B cell (primary cell): ENCODE data around the gene EBLN1. TPM values are rescaled to one million over a fixed set of nuclear protein-coding genes. Genes with fewer than 3 reads are reported as not detected.

Experiments
- ATAC-seq: fragments of 200-7000 bp; cut with Tn5 transposase; one replicate; pipeline ENCODE4 v1.10.0; 2021; ENCODE audit warnings: low read depth, mild to moderate bottlenecking, moderate number of reproducible peaks, moderate library complexity
- CTCF ChIA-PET: fragments of 350-600 bp; sonication (Branson Sonifier 250); formaldehyde crosslinking; loops from one replicate; lab custom pipeline; 2021; ENCODE audit warnings: antibody characterized with exemption, inconsistent platforms; lab: Charles Lee
- POLR2A ChIA-PET: fragments of 350-600 bp; sonication (Branson Sonifier 250); formaldehyde crosslinking; loops from one replicate; lab custom pipeline; 2021; ENCODE audit warnings: antibody characterized with exemption; lab: Charles Lee
- DNase-seq: peaks from one replicate; pipeline ENCODE4 v3.0.0; 2013
- H2AFZ ChIP-seq: 2 replicates; pipeline ENCODE4 v1.6.1; 2012; ENCODE audit warnings: mild to moderate bottlenecking, low read depth, low read length; ENCODE audit not compliant: insufficient read depth, poor library complexity, severe bottlenecking
- H3K27ac ChIP-seq, 2 donors: 1 replicate in 1 of 2; 2 replicates in 1 of 2; pipeline ENCODE4 v1.5.1; 2012 to 2013; ENCODE audit warnings: low read length in 2 of 2, mild to moderate bottlenecking in 2 of 2, moderate library complexity in 1 of 2
- H3K27me3 ChIP-seq, 4 experiments: fragments of 200-600 bp in 1 of 4; sonication (generic) in 1 of 4; replicated peaks in 1 of 4; 1 replicate in 2 of 4; 2 replicates in 2 of 4; pipeline versions ENCODE4 v1.6.1 to v1.7.0; 2013 to 2016; ENCODE audit warnings: low read length in 3 of 4, mild to moderate bottlenecking in 2 of 4, mixed read lengths in 1 of 4, moderate library complexity in 1 of 4; ENCODE audit not compliant: insufficient read depth in 4 of 4, control insufficient read depth in 3 of 4; ENCODE audit errors: control extremely low read depth in 1 of 4
- H3K36me3 ChIP-seq, 2 experiments: replicated peaks in 1 of 2; 1 replicate in 1 of 2; 2 replicates in 1 of 2; pipeline versions ENCODE4 v1.6.1 to v1.7.1; 2013; ENCODE audit warnings: low read length in 1 of 2; ENCODE audit not compliant: insufficient read depth in 2 of 2, control insufficient read depth in 1 of 2; ENCODE audit errors: control extremely low read depth in 1 of 2, extremely low read depth in 1 of 2
- H3K4me1 ChIP-seq, 2 donors: fragments of 200-600 bp in 1 of 2; sonication (generic) in 1 of 2; 1 replicate in 1 of 2; 2 replicates in 1 of 2; pipeline versions ENCODE4 v1.5.1 to v1.6.1; 2013 to 2017; ENCODE audit warnings: low read length in 2 of 2; ENCODE audit not compliant: control insufficient read depth in 2 of 2, insufficient read depth in 2 of 2
- H3K4me2 ChIP-seq: replicated peaks from 2 replicates; pipeline ENCODE3; 2012; ENCODE audit warnings: mild to moderate bottlenecking, low read depth, low read length; ENCODE audit not compliant: poor library complexity, severe bottlenecking
- H3K4me3 ChIP-seq, 5 experiments: fragments of 200-600 bp in 1 of 5; sonication (generic) in 1 of 5; 1 replicate in 3 of 5; 2 replicates in 2 of 5; pipeline versions ENCODE4 v1.5.1 to v1.7.0; 2011 to 2016; ENCODE audit warnings: low read length in 4 of 5, mild to moderate bottlenecking in 4 of 5, low read depth in 2 of 5, control low read depth in 1 of 5, moderate library complexity in 1 of 5; ENCODE audit not compliant: insufficient read depth in 1 of 5; ENCODE audit errors: control extremely low read depth in 1 of 5, extremely low read depth in 1 of 5
- H3K79me2 ChIP-seq: fragments of 200-600 bp; sonication (generic); one replicate; pipeline ENCODE4 v1.6.0; 2016; ENCODE audit warnings: low read length; ENCODE audit not compliant: control insufficient read depth, insufficient read depth
- H3K9ac ChIP-seq: fragments of 200-600 bp; sonication (generic); 2 replicates; pipeline ENCODE4 v1.6.1; 2017; ENCODE audit warnings: mild to moderate bottlenecking, low read length, moderate library complexity
- H3K9me3 ChIP-seq, 3 donors: one replicate each; pipeline versions ENCODE4 v1.6.1 to v1.7.1; 2013; ENCODE audit warnings: low read length in 2 of 3; ENCODE audit not compliant: control insufficient read depth in 2 of 3, insufficient read depth in 1 of 3; ENCODE audit errors: control extremely low read depth in 1 of 3
- H4K20me1 ChIP-seq: 2 replicates; pipeline ENCODE4 v1.6.0; 2012; ENCODE audit warnings: mild to moderate bottlenecking, low read length; ENCODE audit not compliant: insufficient read depth, control insufficient read depth, poor library complexity, severe bottlenecking
- H3K27ac Mint-ChIP-seq: one replicate; pipeline ENCODE4 v1.8.0; 2021; ENCODE audit warnings: mixed read lengths
- H3K27me3 Mint-ChIP-seq: one replicate; pipeline ENCODE4 v1.8.0; 2021; ENCODE audit warnings: mixed read lengths
- H3K4me1 Mint-ChIP-seq: one replicate; pipeline ENCODE4 v1.8.0; 2021; ENCODE audit warnings: mixed read lengths
- H3K4me3 Mint-ChIP-seq: one replicate; pipeline ENCODE4 v1.8.0; 2021; ENCODE audit warnings: mixed read lengths
- H3K9me3 Mint-ChIP-seq: one replicate; pipeline ENCODE4 v1.8.0; 2022; ENCODE audit warnings: mixed read lengths; ENCODE audit not compliant: insufficient read depth
- CTCF ChIP-seq: fragments of 200-600 bp; IDR thresholded peaks from one replicate; pipeline ENCODE4 v1.8.0; 2022; ENCODE audit warnings: antibody characterized with exemption, mild to moderate bottlenecking
- EZH2 ChIP-seq: IDR thresholded peaks from 2 replicates; pipeline ENCODE4 v1.6.1; 2012; ENCODE audit warnings: borderline replicate concordance, low read depth, mild to moderate bottlenecking, moderate library complexity, low read length; ENCODE audit not compliant: insufficient read depth, poor library complexity, severe bottlenecking
- WGBS: methylation state at CpG from one replicate; pipeline ENCODE4 v1.1.5; 2013; ENCODE audit warnings: missing lambda C conversion rate; ENCODE audit not compliant: insufficient coverage; 5-methylcytosine and 5-hydroxymethylcytosine counted together
- intact Hi-C: fragments of 100-400 bp; cut with micrococcal nuclease; formaldehyde crosslinking; loops from one replicate; pipeline ENCODE4 v1.10.0; 2022
- polyA plus RNA-seq: library from polyadenylated mRNA; depleted of rRNA; stranded (reverse); fragments of >200 nt; gene quantifications from 2 replicates; pipeline ENCODE4 v1.2.3, GENCODE V29; 2012
- total RNA-seq, 2 donors: library from RNA; stranded (reverse); fragments of 120-200 nt in 1 of 2; gene quantifications; 1 replicate in 1 of 2; 2 replicates in 1 of 2; pipeline versions ENCODE4 v1.2.3 to v1.2.4, GENCODE V29; 2013 to 2022

The EBLN1 gene
- total and polyA plus RNA-seq, 2 donors (not counting 1 experiment from before 2014, with no cell fraction given) = not detected

DNA sequence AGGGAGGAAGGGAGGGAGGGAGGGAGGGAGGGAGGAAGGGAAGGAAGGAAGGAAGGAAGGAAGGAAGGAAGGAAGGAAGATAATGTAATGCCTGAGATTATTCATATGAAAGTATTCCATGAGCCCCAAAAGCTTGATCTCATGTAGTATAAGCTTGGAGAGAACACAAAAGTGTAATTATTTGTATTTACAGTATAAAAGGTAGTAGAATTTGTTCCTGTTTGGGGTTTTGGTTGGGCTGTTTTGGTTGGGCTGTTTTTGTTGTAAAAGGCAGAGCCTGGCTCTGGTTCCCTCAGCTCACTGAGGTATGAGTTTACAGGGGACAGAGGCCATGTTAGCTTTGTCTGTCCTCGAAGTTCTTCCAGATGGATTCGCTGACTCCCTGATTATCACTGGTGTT is 45.3 kb upstream of the EBLN1 start:
- H3K27me3 ChIP-seq = peaks cover 0 to 23% (median 10%) of the 10 kb centered on the region in 4 experiments
- Mint-ChIP-seq H3K27me3 (peaks cover 43% of the 10 kb centered on the region), H3K9me3 (no peaks in the 10 kb centered on the region), H3K27ac (no peak overlapping the region), H3K4me3 (no peak overlapping the region), H3K4me1 (no peaks in the 10 kb centered on the region)
- H3K79me2 ChIP-seq = no peaks in the 10 kb centered on the region
- no peaks in the 10 kb centered on the region for H3K4me1 ChIP-seq
- no peaks in the 10 kb centered on the region for H3K36me3 ChIP-seq
- ATAC-seq (no peak), DNase-seq (no peak)
- no peaks in the 10 kb centered on the region for H4K20me1 ChIP-seq
- WGBS = no CpG with 5 or more reads among the region's 2 CpGs
- no peak overlapping the region for H3K4me3 ChIP-seq
- CTCF ChIA-PET = no interaction called here
- intact Hi-C loops = no loop called here
- H3K4me2 ChIP-seq = no peak overlapping the region
- TF ChIP-seq CTCF (no peak), EZH2 (no peak)
- no peak overlapping the region for H2AFZ ChIP-seq
- no peak overlapping the region for H3K27ac ChIP-seq
- no peaks in the 10 kb centered on the region for H3K9me3 ChIP-seq
- POLR2A ChIA-PET = no interaction called here
- H3K9ac ChIP-seq = no peak overlapping the region

DNA sequence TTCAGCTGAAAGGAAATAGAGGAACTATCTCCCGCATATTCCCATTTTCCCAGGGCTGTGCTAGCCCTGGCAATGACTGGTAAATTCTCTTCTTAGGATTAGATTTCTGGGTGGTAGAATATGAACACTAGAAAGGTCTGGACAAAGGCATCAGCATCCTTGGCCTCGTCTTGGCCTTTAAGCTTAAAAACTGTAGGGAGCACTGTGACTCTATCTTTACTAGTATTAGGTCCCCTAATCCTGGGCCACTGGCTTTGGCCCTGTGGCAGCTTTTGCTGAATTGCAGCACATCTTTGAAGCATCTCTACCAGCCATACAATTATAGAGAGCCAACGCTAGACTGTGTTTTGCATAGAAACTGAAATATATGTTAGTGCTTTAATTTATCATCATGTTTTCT is 41.5 kb upstream of the EBLN1 start:
- no peak overlapping the region for H3K4me3 ChIP-seq
- TF ChIP-seq CTCF (peak; percentile 25), EZH2 (no peak)
- no peak overlapping the region for H2AFZ ChIP-seq
- H3K9me3 ChIP-seq = no peaks in the 10 kb centered on the region
- no peaks in the 10 kb centered on the region for H4K20me1 ChIP-seq
- H3K4me2 ChIP-seq = no peak overlapping the region
- peaks cover 10% of the 10 kb centered on the region for H3K4me1 Mint-ChIP-seq
- H3K36me3 ChIP-seq = no peaks in the 10 kb centered on the region
- POLR2A ChIA-PET = interaction anchor here (1.0 kb wide), 1 partner anchor 177 kb away, joined by 5 read pairs; no protein-coding TSS in a partner anchor
- intact Hi-C loops = loop anchor here (1.0 to 10.0 kb wide), 4 partner anchors 456 to 1176 kb away; partner anchors contain the start of genes OTUD1 and PIP4K2A
- WGBS = 67% methylated on average over 1 of the region's 3 CpGs
- H3K4me3 Mint-ChIP-seq = no peak overlapping the region
- peaks cover 0 to 4% of the 10 kb centered on the region in 2 donors for H3K4me1 ChIP-seq
- DNase-seq (peak; percentile 34), ATAC-seq (peak; percentile 45)
- H3K27ac Mint-ChIP-seq = no peak overlapping the region
- H3K27ac ChIP-seq = no peak overlapping the region
- peaks cover 19% of the 10 kb centered on the region for H3K27me3 Mint-ChIP-seq
- CTCF ChIA-PET = interaction anchor here (0.6 to 1.7 kb wide), 9 partner anchors 61 to 731 kb away, joined by 3 to 5 read pairs (median 4); no protein-coding TSS in a partner anchor
- no peak overlapping the region for H3K9ac ChIP-seq
- H3K27me3 ChIP-seq = peaks cover 0 to 14% (median 2%) of the 10 kb centered on the region in 4 experiments
- H3K9me3 Mint-ChIP-seq = no peaks in the 10 kb centered on the region
- H3K79me2 ChIP-seq = no peaks in the 10 kb centered on the region
